Lung (tissue), 12 donors: Measurements from ENCODE around the gene CREB5. TPM values are rescaled to one million over a fixed set of nuclear protein-coding genes. Genes with fewer than 3 reads are reported as not detected.

Source experiments
- ATAC-seq: fragments of 200-7000 bp; cut with Tn5 transposase; one replicate; pipeline ENCODE4 v1.9.1; 2020; ENCODE audit warnings: moderate number of reproducible peaks; ENCODE audit not compliant: insufficient read depth, low FRiP score
- DNase-seq, 3 donors: peaks; one replicate each; pipeline ENCODE4 v3.0.0-alpha.2; 2013 to 2017
- H3K27ac ChIP-seq, 2 donors: one replicate each; pipeline ENCODE4 v1.5.1; 2013; ENCODE audit warnings: mild to moderate bottlenecking in 2 of 2, moderate library complexity in 2 of 2, control low read depth in 1 of 2, inconsistent platforms in 1 of 2, low read depth in 1 of 2, low read length in 1 of 2
- H3K27me3 ChIP-seq, 3 donors: one replicate each; pipeline ENCODE4 v1.5.1; 2013; ENCODE audit warnings: low read length in 2 of 3; ENCODE audit not compliant: control insufficient read depth in 3 of 3, insufficient read depth in 3 of 3
- H3K36me3 ChIP-seq, 4 donors: one replicate each; pipeline ENCODE4 v1.5.1; 2013; ENCODE audit warnings: low read length in 4 of 4, mild to moderate bottlenecking in 1 of 4, moderate library complexity in 1 of 4; ENCODE audit not compliant: control insufficient read depth in 4 of 4, insufficient read depth in 4 of 4
- H3K4me1 ChIP-seq, 5 donors: one replicate each; pipeline ENCODE4 v1.5.1; 2013; ENCODE audit warnings: low read length in 5 of 5, mild to moderate bottlenecking in 2 of 5, moderate library complexity in 1 of 5; ENCODE audit not compliant: control insufficient read depth in 5 of 5, insufficient read depth in 5 of 5
- H3K4me3 ChIP-seq: one replicate; pipeline ENCODE4 v1.5.1; 2013; ENCODE audit warnings: mild to moderate bottlenecking, control low read depth, moderate library complexity
- H3K9ac ChIP-seq, 2 donors: one replicate each; pipeline ENCODE4 v1.5.1; 2013; ENCODE audit warnings: low read length in 2 of 2, control low read depth in 1 of 2; ENCODE audit not compliant: insufficient read depth in 1 of 2
- H3K9me3 ChIP-seq, 4 donors: one replicate each; pipeline ENCODE4 v1.5.1; 2013; ENCODE audit warnings: low read length in 3 of 4, mild to moderate bottlenecking in 1 of 4, moderate library complexity in 1 of 4; ENCODE audit not compliant: control insufficient read depth in 4 of 4, insufficient read depth in 3 of 4
- CTCF ChIP-seq: IDR thresholded peaks from 2 replicates; pipeline ENCODE4 v1.5.1; 2012; ENCODE audit warnings: mild to moderate bottlenecking; ENCODE audit errors: control extremely low read depth, extremely low read depth
- WGBS, 2 donors: extraction: QIAGEN DNeasy Blood & Tissue Kit; methylation state at CpG; one replicate each; pipeline ENCODE4 v1.1.7; 2013; 5-methylcytosine and 5-hydroxymethylcytosine counted together
- polyA plus RNA-seq, 2 donors: library from polyadenylated mRNA; stranded (reverse); fragments of 200-250 nt; gene quantifications; one replicate each; pipeline ENCODE4 v1.2.1, GENCODE V29; 2013
- total RNA-seq, 2 donors: library from RNA; depleted of rRNA in 1 of 2; stranded (reverse); fragments of >200 nt in 1 of 2; gene quantifications; one replicate each; pipeline ENCODE4 v1.2.1, GENCODE V29; 2014 to 2021
- donor health status: control.
- donor health status: control.
- donor health status: Bipolar disorder and iron deficiency.
- donor health status: healthy.
- donor health status: DM: yes; HTN: yes; CAD: no.

CREB5 gene
- total and polyA plus RNA-seq, 4 donors: 2.7 to 23.1 (median 9.6) TPM

GRCh38 chr7:28858895-28859294 lies 446.6 kb downstream of the CREB5 start:
- Histone ChIP-seq H3K27ac (no peak overlapping the region), H3K9me3 (no peaks in the 10 kb centered on the region), H3K4me1 (peaks cover 0 to 6% (median 0%) of the 10 kb centered on the region in 5 donors), H3K36me3 (no peaks in the 10 kb centered on the region), H3K27me3 (peaks cover 0 to 2% (median 0%) of the 10 kb centered on the region in 3 donors), H3K9ac (no peak overlapping the region), H3K4me3 (no peak overlapping the region)
- no peak for ATAC-seq
- DNase-seq: no peak
- TF ChIP-seq CTCF: no peak
- 89 to 92% methylated on average over 6 of the region's 6 CpGs for WGBS, 2 donors

GRCh38 chr7:28861825-28862224 lies 449.5 kb downstream of the CREB5 start:
- Histone ChIP-seq H3K9me3 (no peaks in the 10 kb centered on the region), H3K4me3 (no peak overlapping the region), H3K27ac (no peak overlapping the region), H3K27me3 (no peaks in the 10 kb centered on the region), H3K4me1 (no peaks in the 10 kb centered on the region), H3K9ac (no peak overlapping the region), H3K36me3 (no peaks in the 10 kb centered on the region)
- DNase-seq (no peak), ATAC-seq (no peak)
- no peak for TF ChIP-seq CTCF
- WGBS, 2 donors: 91 to 97% methylated on average over 4 of the region's 4 CpGs

GRCh38 chr7:28862595-28863272 lies 450.4 kb downstream of the CREB5 start:
- H3K4me3 ChIP-seq: no peak overlapping the region
- 77 to 85% methylated on average over 9 of the region's 9 CpGs for WGBS, 2 donors
- no peaks in the 10 kb centered on the region for H3K36me3 ChIP-seq
- ATAC-seq (no peak), DNase-seq (no peak)
- TF ChIP-seq CTCF: no peak
- H3K27ac ChIP-seq: no peak overlapping the region
- no peak overlapping the region for H3K9ac ChIP-seq
- no peaks in the 10 kb centered on the region for H3K9me3 ChIP-seq
- H3K27me3 ChIP-seq: no peaks in the 10 kb centered on the region
- H3K4me1 ChIP-seq: no peaks in the 10 kb centered on the region
